Thoracic aorta (tissue), 2 donors: ENCODE data around the gene ZNF888. TPM values are rescaled to one million over a fixed set of nuclear protein-coding genes. Genes with fewer than 3 reads are reported as not detected.

Experiments
- ATAC-seq: fragments of 150-250 bp; one replicate; pipeline ENCODE4 v1.8.0; 2017; ENCODE audit warnings: low read depth; ENCODE audit not compliant: insufficient number of reproducible peaks, low FRiP score
- DNase-seq: peaks from one replicate; pipeline ENCODE4 v3.0.0-alpha.2; 2020; ENCODE audit warnings: low spot score
- H3K27ac ChIP-seq, 2 donors: fragments of 200-600 bp; sonication (generic); 1 replicate in 1 of 2; 2 replicates in 1 of 2; pipeline ENCODE4 v1.5.1; 2016; ENCODE audit warnings: mild to moderate bottlenecking in 2 of 2, moderate library complexity in 2 of 2
- H3K27me3 ChIP-seq: fragments of 200-600 bp; sonication (generic); replicated peaks from 2 replicates; pipeline ENCODE4 v1.6.0; 2016; ENCODE audit warnings: mild to moderate bottlenecking; ENCODE audit not compliant: insufficient read depth
- H3K36me3 ChIP-seq: fragments of 200-600 bp; sonication (generic); one replicate; pipeline ENCODE4 v1.5.1; 2016
- H3K4me1 ChIP-seq, 2 donors: fragments of 200-600 bp; sonication (generic); 1 replicate in 1 of 2; 2 replicates in 1 of 2; pipeline versions ENCODE4 v1.5.1 to v1.6.0; 2016; ENCODE audit warnings: low read depth in 2 of 2, mild to moderate bottlenecking in 1 of 2; ENCODE audit not compliant: control insufficient read depth in 1 of 2
- H3K4me3 ChIP-seq: fragments of 200-600 bp; sonication (generic); 2 replicates; pipeline ENCODE4 v1.5.1; 2016; ENCODE audit warnings: mild to moderate bottlenecking
- H3K9me3 ChIP-seq: fragments of 200-600 bp; sonication (generic); 2 replicates; pipeline ENCODE4 v1.5.1; 2016
- total RNA-seq, 2 donors: library from RNA; depleted of rRNA; stranded (reverse); fragments of >200 nt; gene quantifications; one replicate each; pipeline versions ENCODE4 v1.1.0 to v1.2.3, GENCODE V29; 2016
- TF ChIP-seq, protein P1 (sequence below): fragments of 200-600 bp; sonication (generic); IDR thresholded peaks from one replicate; pipeline ENCODE4 v1.5.1; 2019; ENCODE audit warnings: antibody characterized with exemption

Gene ZNF888
- 1 to 10 TPM; 1.4 to 2.6 TPM for total RNA-seq

DNA sequence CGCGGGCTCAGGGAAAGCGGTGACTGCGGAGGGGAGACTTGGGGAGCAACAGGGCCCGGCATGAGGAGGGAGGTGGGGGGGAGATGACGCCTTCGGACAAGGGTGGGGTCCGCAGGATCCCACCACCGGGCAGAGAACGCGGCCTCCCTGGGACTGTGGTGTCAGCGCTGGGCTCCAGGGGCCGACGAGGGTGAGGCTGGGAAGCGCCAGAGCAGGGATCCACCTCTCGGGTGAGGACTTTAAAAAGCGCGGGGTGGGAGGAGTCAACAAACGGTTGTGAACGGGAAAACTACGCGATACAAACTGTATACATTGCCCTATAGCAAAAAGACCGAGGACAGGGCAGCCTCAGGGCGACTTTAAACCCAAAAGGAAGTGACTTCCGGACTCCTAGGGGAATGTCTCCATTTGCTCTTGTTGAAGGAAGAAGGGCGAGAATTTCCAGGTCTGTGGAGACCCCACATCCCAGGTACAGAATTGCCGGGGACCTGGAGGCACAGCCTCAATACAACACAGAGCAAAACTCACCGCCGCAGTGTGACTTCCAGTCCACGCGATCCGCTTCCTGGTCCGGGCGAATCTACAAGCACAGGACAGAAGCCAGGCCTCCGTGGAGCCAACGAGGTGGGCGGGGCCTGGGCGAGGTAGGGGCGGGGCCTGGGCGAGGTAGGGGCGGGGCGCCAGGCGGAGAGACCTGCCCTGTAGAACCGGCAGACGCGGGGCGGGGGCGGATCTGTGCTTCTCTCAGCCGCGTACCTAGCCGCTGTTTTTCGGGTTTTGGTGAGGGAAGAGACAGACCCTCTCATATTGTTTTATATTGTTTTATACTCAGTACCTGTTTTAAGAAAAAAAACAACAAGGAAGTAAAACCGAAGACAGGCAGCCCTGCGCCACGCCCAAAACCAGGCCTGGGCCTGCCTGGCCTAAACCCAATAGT is at the start of gene ZNF888:
Gene ZNF888, minus strand, starts transcription at position 588 of the 937 bp plus-strand sequence. CDS start 5,555 bp downstream, outside the sequence.
- Histone ChIP-seq H3K36me3 (no peaks in the 10 kb centered on the region), H3K9me3 (no peaks in the 10 kb centered on the region), H3K4me1 (peaks cover 0 to 15% of the 10 kb centered on the region in 2 donors), H3K27ac (peak within 1 kb of the TSS; percentile 87 to 89), H3K4me3 (peak within 1 kb of the TSS; percentile 89), H3K27me3 (no peaks in the 10 kb centered on the region)
- TF ChIP-seq, protein P1, sequence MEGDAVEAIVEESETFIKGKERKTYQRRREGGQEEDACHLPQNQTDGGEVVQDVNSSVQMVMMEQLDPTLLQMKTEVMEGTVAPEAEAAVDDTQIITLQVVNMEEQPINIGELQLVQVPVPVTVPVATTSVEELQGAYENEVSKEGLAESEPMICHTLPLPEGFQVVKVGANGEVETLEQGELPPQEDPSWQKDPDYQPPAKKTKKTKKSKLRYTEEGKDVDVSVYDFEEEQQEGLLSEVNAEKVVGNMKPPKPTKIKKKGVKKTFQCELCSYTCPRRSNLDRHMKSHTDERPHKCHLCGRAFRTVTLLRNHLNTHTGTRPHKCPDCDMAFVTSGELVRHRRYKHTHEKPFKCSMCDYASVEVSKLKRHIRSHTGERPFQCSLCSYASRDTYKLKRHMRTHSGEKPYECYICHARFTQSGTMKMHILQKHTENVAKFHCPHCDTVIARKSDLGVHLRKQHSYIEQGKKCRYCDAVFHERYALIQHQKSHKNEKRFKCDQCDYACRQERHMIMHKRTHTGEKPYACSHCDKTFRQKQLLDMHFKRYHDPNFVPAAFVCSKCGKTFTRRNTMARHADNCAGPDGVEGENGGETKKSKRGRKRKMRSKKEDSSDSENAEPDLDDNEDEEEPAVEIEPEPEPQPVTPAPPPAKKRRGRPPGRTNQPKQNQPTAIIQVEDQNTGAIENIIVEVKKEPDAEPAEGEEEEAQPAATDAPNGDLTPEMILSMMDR = no peak
- peak; percentile 93 for ATAC-seq
- DNase-seq = peak; percentile 71

DNA sequence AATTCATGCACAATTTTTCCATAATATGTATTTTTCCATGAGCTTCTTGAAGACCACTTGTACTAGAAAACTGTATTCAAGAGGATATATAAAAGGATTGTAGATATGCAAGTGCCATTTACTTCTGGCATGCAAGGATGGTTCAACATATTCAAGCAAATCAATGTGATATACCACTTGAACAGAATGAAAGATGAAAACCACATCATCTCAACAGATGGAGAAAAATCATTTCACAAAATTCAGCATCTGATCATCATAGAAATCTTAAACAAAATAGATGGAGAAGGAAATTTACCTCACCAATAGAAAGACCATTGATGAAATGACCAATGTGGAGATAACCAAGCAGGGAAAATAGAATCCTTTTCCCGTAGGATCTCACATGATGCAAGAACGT is 44.5 kb upstream of the ZNF888 start:
- Histone ChIP-seq H3K4me1 (peaks cover 0 to 6% of the 10 kb centered on the region in 2 donors), H3K4me3 (no peak overlapping the region), H3K36me3 (peaks cover 9% of the 10 kb centered on the region), H3K27me3 (no peaks in the 10 kb centered on the region), H3K9me3 (peaks cover 11% of the 10 kb centered on the region), H3K27ac (no peak overlapping the region)
- ATAC-seq (no peak), DNase-seq (no peak)
- TF ChIP-seq, protein P1 = no peak

DNA sequence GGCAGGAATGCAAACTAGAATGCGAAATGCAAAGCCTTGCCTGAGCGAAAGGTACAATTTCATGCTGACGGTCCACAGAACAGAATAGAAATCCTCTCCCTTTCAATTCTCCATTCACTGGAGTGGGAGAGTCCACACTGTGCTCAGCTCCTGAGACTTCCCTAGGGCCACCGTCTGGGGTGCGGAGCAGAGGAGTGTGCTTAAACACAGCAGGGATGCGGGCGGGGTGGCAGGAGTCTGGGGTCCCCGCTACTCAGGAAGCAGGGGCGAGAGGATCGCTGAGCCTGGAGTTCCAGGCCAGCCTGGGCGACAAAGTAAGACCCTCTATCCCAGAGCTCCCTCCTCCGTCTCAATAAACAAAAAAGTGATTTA is 40.0 kb upstream of the ZNF888 start:
- Histone ChIP-seq H3K27ac (peak overlapping the region; percentile 79 to 86), H3K9me3 (peaks cover 5% of the 10 kb centered on the region), H3K36me3 (peaks cover 14% of the 10 kb centered on the region), H3K4me1 (peaks cover 5 to 19% of the 10 kb centered on the region in 2 donors), H3K27me3 (no peaks in the 10 kb centered on the region), H3K4me3 (peak overlapping the region; percentile 84)
- DNase-seq = no peak
- peak; percentile 9 for ATAC-seq
- TF ChIP-seq, protein P1 = no peak

DNA sequence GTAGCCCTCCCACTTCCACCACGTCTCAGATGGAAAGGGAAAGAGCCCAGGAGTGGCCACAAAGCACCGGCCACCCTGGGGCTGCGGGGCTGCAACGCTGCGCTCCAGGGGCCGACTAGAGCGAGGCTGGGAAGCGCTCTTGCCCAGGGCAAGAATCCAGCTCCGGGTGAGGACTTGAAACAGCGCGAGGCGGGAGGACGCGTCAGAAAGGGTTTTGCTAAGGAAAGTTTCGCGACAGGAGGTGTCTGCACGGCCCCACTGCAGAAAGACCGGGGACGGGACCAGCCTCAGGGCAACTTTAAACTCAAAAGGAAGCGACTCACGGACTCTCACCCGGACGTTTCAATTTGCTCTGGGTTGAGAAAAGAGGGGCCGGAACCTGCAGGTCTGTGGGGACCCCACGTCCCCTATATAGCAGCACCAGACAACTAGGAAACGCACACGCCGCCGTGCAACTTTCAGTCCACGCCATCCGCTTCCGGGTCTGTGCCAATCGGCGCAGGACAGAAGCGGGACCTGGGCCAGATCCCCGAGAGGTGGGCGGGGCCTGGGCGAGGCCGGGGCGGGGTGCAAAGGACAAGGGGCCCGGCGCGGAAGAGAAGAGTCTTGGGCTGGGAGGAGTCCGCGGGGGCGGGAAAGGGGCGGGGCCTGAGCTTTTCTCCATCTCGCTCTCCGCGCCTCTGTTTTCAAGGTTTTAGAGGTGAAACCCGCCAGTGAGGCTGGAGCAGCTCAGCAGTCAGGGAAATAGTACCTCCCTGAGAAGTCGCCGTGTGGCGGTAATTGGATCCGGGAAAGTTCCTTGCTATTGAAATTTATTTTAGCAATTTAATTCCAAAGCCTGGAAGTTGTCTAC is 39.4 kb upstream of the ZNF888 start, which contains the start of gene ZNF816:
Gene ZNF816, minus strand, starts transcription at position 488 of the 853 bp plus-strand sequence. CDS start 6,792 bp downstream, outside the sequence.
- peak; percentile 94 for DNase-seq
- Histone ChIP-seq H3K36me3 (peaks cover 16% of the 10 kb centered on the region), H3K27ac (peak within 1 kb of the TSS; percentile 79 to 88), H3K27me3 (no peaks in the 10 kb centered on the region), H3K9me3 (peaks cover 1% of the 10 kb centered on the region), H3K4me1 (peaks cover 5 to 19% of the 10 kb centered on the region in 2 donors), H3K4me3 (peak within 1 kb of the TSS; percentile 84)
- TF ChIP-seq, protein P1 = no peak
- ATAC-seq = peak; percentile 93
